Osteocyte (in vitro differentiated cells): Measurements from ENCODE around the gene PPA1. TPM values are rescaled to one million over a fixed set of nuclear protein-coding genes. Genes with fewer than 3 reads are reported as not detected.

Experiments
- DNase-seq: peaks from one replicate; pipeline ENCODE4 v3.0.0; 2021; ENCODE audit warnings: mixed read lengths; ENCODE audit not compliant: unreplicated experiment; ENCODE audit errors: extremely low spot score
- H3K27ac Mint-ChIP-seq: one replicate; pipeline ENCODE4 v1.8.0; 2021; ENCODE audit warnings: mild to moderate bottlenecking, mixed read lengths; ENCODE audit not compliant: unreplicated experiment
- H3K27me3 Mint-ChIP-seq: one replicate; pipeline ENCODE4 v1.8.0; 2021; ENCODE audit warnings: mixed read lengths; ENCODE audit not compliant: unreplicated experiment
- H3K36me3 Mint-ChIP-seq: one replicate; pipeline ENCODE4 v1.8.0; 2021; ENCODE audit warnings: mixed read lengths; ENCODE audit not compliant: unreplicated experiment
- H3K4me1 Mint-ChIP-seq: one replicate; pipeline ENCODE4 v1.8.0; 2021; ENCODE audit warnings: mixed read lengths; ENCODE audit not compliant: unreplicated experiment
- H3K4me3 Mint-ChIP-seq: one replicate; pipeline ENCODE4 v1.8.0; 2021; ENCODE audit warnings: mild to moderate bottlenecking, moderate library complexity, mixed read lengths; ENCODE audit not compliant: unreplicated experiment
- H3K9me3 Mint-ChIP-seq: one replicate; pipeline ENCODE4 v1.8.0; 2021; ENCODE audit warnings: mixed read lengths; ENCODE audit not compliant: unreplicated experiment
- total RNA-seq: library from RNA; stranded (reverse); gene quantifications from 2 replicates; pipeline ENCODE4 v1.2.1, GENCODE V29; 2021
- TF ChIP-seq, protein P1 (sequence below): fragments of 200-600 bp; sonication (generic); IDR thresholded peaks from 2 replicates; pipeline ENCODE4 v1.5.0; 2021; ENCODE audit warnings: antibody characterized with exemption, mild to moderate bottlenecking, moderate library complexity

The PPA1 gene
- total RNA-seq, 1 donor from 2014 or later: 59.8 TPM

- no peak for DNase-seq
- no peaks in the 10 kb centered on the region for H3K9me3 Mint-ChIP-seq
- H3K27ac Mint-ChIP-seq: peak overlapping the region; percentile 32
- no peak overlapping the region for H3K4me3 Mint-ChIP-seq
- no peaks in the 10 kb centered on the region for H3K36me3 Mint-ChIP-seq
- no peaks in the 10 kb centered on the region for H3K27me3 Mint-ChIP-seq
- TF ChIP-seq, protein P1, sequence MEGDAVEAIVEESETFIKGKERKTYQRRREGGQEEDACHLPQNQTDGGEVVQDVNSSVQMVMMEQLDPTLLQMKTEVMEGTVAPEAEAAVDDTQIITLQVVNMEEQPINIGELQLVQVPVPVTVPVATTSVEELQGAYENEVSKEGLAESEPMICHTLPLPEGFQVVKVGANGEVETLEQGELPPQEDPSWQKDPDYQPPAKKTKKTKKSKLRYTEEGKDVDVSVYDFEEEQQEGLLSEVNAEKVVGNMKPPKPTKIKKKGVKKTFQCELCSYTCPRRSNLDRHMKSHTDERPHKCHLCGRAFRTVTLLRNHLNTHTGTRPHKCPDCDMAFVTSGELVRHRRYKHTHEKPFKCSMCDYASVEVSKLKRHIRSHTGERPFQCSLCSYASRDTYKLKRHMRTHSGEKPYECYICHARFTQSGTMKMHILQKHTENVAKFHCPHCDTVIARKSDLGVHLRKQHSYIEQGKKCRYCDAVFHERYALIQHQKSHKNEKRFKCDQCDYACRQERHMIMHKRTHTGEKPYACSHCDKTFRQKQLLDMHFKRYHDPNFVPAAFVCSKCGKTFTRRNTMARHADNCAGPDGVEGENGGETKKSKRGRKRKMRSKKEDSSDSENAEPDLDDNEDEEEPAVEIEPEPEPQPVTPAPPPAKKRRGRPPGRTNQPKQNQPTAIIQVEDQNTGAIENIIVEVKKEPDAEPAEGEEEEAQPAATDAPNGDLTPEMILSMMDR: peak; percentile 32
- H3K4me1 Mint-ChIP-seq: peaks cover 20% of the 10 kb centered on the region
Measured at GRCh38 chr10:70267161-70267933, 34.1 kb upstream of the PPA1 start.

DNA sequence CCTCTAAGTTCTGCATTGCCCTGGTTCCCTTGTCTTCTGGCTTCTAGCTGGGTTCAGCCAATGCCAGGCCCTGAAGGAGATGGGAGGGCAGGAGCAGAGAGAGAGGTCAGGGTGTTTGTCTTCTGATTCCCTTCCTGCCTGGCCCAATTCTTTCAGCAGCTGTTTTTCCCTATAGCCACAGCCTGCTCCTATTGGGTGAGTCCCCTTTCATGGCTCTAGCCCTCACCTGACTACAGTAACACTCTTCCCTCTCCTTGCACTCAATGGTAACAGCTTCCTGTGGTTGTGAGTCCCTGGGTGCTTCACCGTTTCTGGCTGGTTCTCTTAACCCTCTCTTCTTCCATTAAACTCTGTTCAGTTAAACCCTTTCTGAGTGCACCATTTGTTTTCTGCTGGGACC is 33.5 kb upstream of the PPA1 start:
- Mint-ChIP-seq H3K9me3 (peaks cover 2% of the 10 kb centered on the region), H3K4me3 (no peak overlapping the region), H3K4me1 (peaks cover 20% of the 10 kb centered on the region), H3K27ac (peak overlapping the region; percentile 2), H3K36me3 (no peaks in the 10 kb centered on the region), H3K27me3 (no peaks in the 10 kb centered on the region)
- TF ChIP-seq, protein P1: no peak
- DNase-seq: no peak

- no peak for DNase-seq
- no peaks in the 10 kb centered on the region for H3K27me3 Mint-ChIP-seq
Measured at GRCh38 chr10:70266056-70266455, 32.8 kb upstream of the PPA1 start.

DNA sequence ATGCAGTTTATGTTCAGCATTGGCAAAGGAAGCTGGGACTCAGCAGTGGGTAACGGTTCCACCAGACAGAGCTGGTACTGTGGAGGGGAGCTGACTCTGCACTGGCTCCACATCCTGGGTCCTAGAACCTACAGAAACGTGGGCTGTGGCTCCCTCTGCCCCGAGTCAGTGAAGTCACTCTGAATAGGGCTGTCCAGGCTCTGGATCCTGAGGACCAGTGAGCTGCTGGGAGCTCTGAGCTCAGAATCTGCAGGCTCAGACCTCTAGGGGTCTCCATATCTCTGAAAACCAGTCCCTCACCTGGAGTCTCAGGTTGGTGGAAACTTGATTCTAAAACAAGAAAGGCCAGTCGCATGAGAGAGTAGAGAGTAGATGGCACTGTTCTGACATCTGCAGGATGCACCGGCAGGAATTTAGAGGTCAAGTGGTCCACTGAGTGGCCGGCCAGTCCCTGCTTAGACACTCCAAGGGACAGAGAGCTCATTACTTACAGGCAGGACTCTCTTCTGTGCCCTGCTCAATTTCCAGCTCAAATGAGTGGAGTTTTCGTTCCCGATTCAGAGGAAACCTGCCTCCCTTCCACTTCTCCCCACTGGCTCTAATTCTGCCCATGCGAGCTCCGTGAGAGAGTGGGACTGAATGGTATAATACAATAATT is 31.9 kb upstream of the PPA1 start:
- Mint-ChIP-seq H3K27me3 (no peaks in the 10 kb centered on the region), H3K9me3 (peaks cover 4% of the 10 kb centered on the region), H3K27ac (no peak overlapping the region), H3K4me1 (peaks cover 20% of the 10 kb centered on the region), H3K4me3 (no peak overlapping the region), H3K36me3 (no peaks in the 10 kb centered on the region)
- DNase-seq: no peak
- TF ChIP-seq, protein P1: no peak

More at GRCh38 chr10:70266056-70266455, 32.8 kb upstream of the PPA1 start:
- Mint-ChIP-seq H3K9me3 (peaks cover 4% of the 10 kb centered on the region), H3K36me3 (no peaks in the 10 kb centered on the region), H3K27ac (no peak overlapping the region), H3K4me3 (no peak overlapping the region), H3K4me1 (peaks cover 20% of the 10 kb centered on the region)
- TF ChIP-seq, protein P1: no peak

- Mint-ChIP-seq H3K27me3 (no peaks in the 10 kb centered on the region), H3K27ac (no peak overlapping the region), H3K4me3 (no peak overlapping the region), H3K9me3 (peaks cover 4% of the 10 kb centered on the region), H3K4me1 (peaks cover 4% of the 10 kb centered on the region), H3K36me3 (no peaks in the 10 kb centered on the region)
- no peak for DNase-seq
- TF ChIP-seq, protein P1: no peak
Measured at GRCh38 chr10:70260734-70261133, 27.5 kb upstream of the PPA1 start.
